Cardiac atrium fibroblast (primary cell): Measurements from ENCODE around the gene PRKG1. TPM values are rescaled to one million over a fixed set of nuclear protein-coding genes. Genes with fewer than 3 reads are reported as not detected.

Experiments
- total RNA-seq: library from RNA; depleted of rRNA; stranded (reverse); fragments of >200 nt; gene quantifications from 2 replicates; pipeline ENCODE4 v1.2.3, GENCODE V29; 2015

PRKG1 gene
- 14.7 and 23.5 TPM in 2 replicates for total RNA-seq

DNA sequence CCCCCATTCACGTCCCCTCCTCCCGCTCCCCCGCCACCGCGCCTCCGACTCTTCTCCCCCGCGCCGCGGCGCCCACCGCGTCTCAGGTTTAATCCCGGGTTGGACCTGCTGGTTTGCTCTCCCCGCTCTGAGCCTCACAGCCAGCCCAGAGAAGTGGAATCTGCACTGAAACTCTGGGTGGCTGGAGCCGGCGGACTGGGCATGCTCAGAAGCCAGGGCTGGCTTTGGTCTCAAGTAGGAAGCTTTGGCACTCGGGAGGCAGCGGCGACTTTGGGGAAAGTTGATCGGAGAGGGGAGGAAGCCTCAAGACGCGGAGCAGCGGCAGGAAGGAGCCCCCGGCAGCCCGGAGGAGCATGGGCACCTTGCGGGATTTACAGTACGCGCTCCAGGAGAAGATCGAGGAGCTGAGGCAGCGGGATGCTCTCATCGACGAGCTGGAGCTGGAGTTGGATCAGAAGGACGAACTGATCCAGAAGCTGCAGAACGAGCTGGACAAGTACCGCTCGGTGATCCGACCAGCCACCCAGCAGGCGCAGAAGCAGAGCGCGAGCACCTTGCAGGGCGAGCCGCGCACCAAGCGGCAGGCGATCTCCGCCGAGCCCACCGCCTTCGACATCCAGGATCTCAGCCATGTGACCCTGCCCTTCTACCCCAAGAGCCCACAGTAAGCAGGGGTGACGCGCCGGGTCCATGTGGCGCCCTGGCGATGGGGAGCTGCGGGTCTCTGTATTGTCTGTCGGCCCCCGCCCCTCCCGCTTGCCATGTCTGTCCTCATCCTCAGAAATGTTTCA, at the start of gene PRKG1:
Gene PRKG1 (plus strand): TSS at position 250 of the 791 bp plus-strand sequence.

DNA sequence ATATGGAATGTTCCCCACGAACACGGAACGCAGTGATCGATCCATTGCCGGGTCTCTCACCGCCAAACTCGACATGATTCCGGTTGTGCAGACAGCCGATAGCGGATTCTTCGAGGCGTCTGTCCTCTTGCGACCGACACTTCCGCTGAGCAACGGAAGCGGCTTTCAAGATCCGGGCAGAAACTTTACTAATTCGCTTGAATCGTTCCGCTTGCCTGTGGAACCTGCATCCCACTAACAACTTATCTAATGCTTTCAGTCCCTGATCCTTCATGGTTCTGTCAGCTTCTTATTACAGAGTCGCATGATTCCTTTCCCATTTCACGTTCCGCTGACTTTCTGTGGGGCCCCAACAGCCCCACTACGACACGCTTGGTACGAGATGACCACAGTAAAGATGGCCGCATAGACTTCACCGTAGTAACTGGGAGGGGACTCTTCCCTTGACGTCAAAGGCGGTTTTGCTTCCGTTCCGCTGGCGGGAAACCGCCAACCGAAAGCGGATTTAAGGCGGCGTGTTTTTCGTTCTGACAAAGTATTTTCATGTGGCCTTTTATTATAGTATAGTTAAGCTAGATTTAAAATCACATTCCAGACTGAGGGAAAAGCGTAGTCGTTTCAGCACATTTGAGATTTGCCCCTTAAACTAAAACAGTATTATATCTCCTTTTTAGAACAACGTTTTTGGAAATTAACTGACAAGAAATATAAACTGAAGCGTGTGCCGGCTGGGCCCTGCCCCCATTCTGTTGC, 625.4 kb downstream of the PRKG1 start, which contains the start of gene CSTF2T:
Gene CSTF2T (minus strand): TSS at position 121 of the 753 bp plus-strand sequence. CDS start 46 bp downstream, at position 75.

GRCh38 chr10:52313933-52314821, 1239.9 kb downstream of the PRKG1 start, which contains the start of gene DKK1:
Gene DKK1 (plus strand): TSS chr10:52314281. CDS start chr10:52314435, 154 bp downstream.

Other genes starting within 250 kb of the PRKG1 start
- not detected in 2 replicates for gene A1CF, start 188.9 kb upstream of the PRKG1 start, total RNA-seq